IPS-18a (cell line): ENCODE measurements around the gene GAS2.
"Not testable (repeated sequence)": the region's sequence is repeated elsewhere in the genome, so short reads cannot be mapped to it uniquely, and the experiment has no call there.

ENCODE experiments used
- H3K27ac ChIP-seq: one replicate; pipeline ENCODE4 v1.5.1; 2013; ENCODE audit warnings: low read length
- H3K27me3 ChIP-seq: one replicate; pipeline ENCODE4 v1.6.1; 2013; ENCODE audit warnings: mild to moderate bottlenecking, low read length; ENCODE audit not compliant: control insufficient read depth, insufficient read depth
- H3K36me3 ChIP-seq: one replicate; pipeline ENCODE4 v1.6.1; 2013; ENCODE audit warnings: low read depth, low read length; ENCODE audit not compliant: control insufficient read depth
- H3K4me1 ChIP-seq: one replicate; pipeline ENCODE4 v1.6.1; 2013; ENCODE audit warnings: low read depth, low read length; ENCODE audit not compliant: control insufficient read depth
- H3K4me3 ChIP-seq: one replicate; pipeline ENCODE4 v1.5.1; 2013; ENCODE audit warnings: low read length
- H3K9ac ChIP-seq: one replicate; pipeline ENCODE4 v1.6.1; 2013; ENCODE audit warnings: mild to moderate bottlenecking, low read length, moderate library complexity
- H3K9me3 ChIP-seq: one replicate; pipeline ENCODE4 v1.6.1; 2013; ENCODE audit warnings: low read depth, low read length; ENCODE audit not compliant: control insufficient read depth

GAS2 gene

GRCh38 chr11:22652346-22652745 is 14.1 kb upstream of the GAS2 start:
- H3K4me3 ChIP-seq, H3K27me3 ChIP-seq, H3K27ac ChIP-seq, H3K9ac ChIP-seq, H3K36me3 ChIP-seq, H3K9me3 ChIP-seq, H3K4me1 ChIP-seq: not testable (repeated sequence)

DNA sequence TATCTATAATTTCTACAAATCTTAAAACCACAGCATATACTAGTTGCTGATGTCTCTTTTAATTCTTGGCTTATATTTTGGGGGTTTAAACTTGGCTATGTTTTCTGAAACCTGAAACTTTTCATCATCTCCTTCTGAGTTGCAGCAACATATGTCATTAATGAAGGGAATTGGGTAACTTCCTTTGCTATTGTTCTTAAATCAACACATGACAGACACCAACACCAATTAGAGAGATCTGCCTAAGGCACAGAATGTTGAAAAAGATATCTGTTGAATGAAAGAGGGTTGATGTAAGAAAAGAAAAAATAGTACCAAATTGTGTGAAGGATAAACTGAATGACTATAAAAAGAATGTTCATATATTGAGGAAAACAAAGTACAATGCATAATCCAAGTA is 10.3 kb upstream of the GAS2 start:
- H3K4me1 ChIP-seq, result peaks cover 10% of the 10 kb centered on the region
- no peak overlapping the region for H3K9ac ChIP-seq
- H3K4me3 ChIP-seq, result no peak overlapping the region
- H3K27ac ChIP-seq, result no peak overlapping the region
- H3K27me3 ChIP-seq, result no peaks in the 10 kb centered on the region
- H3K36me3 ChIP-seq, result no peaks in the 10 kb centered on the region
- H3K9me3 ChIP-seq, result no peaks in the 10 kb centered on the region

DNA sequence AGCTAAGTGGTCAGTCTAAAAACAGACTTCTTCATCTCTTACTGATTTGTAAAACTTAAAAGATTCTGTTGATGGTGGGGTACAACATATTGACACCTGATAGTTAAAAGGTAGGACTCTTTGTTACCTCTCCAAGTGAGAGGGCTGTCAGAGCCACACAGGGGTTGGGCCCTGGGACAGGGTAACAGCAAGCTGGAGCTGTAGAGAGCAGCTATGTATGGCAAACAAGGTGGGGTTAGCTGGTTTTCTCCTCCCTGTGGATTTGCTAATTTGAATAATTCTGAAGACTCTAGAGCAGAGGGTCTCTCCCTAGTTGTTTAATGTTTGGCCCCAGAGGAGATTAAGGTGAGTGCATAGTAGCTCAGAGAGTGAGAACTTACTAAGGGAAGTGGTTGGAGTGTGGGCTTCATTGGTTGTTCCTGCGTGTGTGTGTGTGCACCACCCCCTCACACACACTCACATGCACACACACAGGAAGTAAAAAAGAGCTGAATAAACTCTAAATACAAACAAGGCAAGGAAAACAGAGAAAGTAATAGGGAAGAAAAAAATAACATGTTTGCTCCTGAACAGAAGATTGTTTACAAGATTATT is 9.2 kb upstream of the GAS2 start:
- Histone ChIP-seq H3K9ac (no peak overlapping the region), H3K36me3 (no peaks in the 10 kb centered on the region), H3K27ac (no peak overlapping the region), H3K4me1 (peaks cover 10% of the 10 kb centered on the region), H3K27me3 (no peaks in the 10 kb centered on the region), H3K4me3 (no peak overlapping the region), H3K9me3 (no peaks in the 10 kb centered on the region)

DNA sequence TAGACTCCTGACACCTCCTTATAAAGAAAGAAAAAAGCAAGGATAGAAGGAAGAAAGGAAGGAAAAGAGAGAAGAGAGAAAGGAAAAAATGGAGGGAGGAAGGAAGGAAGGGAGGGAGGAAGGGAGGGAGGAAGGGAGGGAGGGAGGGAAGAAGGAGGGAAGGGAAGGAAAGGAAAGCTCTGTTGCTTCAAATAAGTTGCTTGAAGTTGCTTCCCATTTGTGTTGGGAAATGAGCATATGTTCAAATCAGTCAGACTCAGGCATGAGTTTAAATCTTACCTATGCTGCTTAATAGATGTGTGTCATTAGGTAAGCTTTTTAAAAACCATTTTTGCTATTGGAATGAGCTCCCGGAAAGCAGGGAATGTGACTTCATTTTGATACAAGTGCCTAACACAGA is 6.6 kb upstream of the GAS2 start:
- Histone ChIP-seq H3K4me3 (no peak overlapping the region), H3K9ac (no peak overlapping the region), H3K27ac (no peak overlapping the region), H3K9me3 (no peaks in the 10 kb centered on the region), H3K4me1 (peaks cover 10% of the 10 kb centered on the region), H3K36me3 (no peaks in the 10 kb centered on the region), H3K27me3 (no peaks in the 10 kb centered on the region)

- Histone ChIP-seq H3K27me3 (peaks cover 24% of the 10 kb centered on the region), H3K4me1 (peaks cover 15% of the 10 kb centered on the region), H3K36me3 (no peaks in the 10 kb centered on the region), H3K4me3 (peak overlapping the region; percentile 68), H3K9me3 (no peaks in the 10 kb centered on the region), H3K27ac (no peak overlapping the region), H3K9ac (peak overlapping the region; percentile 54)
Observed at GRCh38 chr11:22666688-22667439, 453 bp downstream of the GAS2 start.

DNA sequence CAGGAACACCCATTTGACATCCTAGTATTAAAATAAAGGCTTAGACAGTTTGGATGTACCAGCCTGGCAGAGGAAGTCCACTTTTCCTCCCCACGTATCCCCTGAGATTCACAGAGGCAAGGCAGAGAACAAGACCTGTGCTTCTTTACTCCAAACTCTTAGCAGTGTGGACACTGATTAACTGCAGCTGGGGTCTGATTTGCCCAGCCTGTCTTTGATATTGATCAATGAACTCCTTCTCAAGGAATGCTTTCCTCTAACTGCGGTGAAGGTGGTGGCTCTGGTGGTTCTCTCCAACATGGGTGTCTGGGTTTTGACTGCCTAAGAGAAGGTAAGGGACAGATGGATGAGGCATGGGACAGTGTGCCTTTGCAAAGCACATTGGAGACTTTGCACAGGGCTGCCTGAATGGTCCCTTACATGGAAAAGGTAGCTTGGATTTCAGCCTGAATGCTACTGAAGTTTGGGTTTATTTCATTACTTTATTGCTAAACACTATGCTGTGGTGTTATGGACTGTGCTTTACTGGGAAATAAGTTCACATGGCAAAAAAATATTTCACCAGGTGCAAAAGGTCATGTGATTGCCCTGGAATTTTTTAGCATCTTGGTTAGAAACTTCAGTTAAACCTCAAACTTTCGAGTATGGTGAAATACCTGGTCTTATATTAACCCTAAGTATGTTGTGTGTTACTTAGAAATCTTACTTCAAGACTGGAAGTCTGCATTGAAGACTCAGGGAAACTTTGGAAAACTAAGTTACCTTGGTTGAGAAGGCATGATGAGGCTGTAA is 1.8 kb downstream of the GAS2 start:
- no peaks in the 10 kb centered on the region for H3K9me3 ChIP-seq
- H3K36me3 ChIP-seq, result no peaks in the 10 kb centered on the region
- H3K27me3 ChIP-seq, result peaks cover 24% of the 10 kb centered on the region
- H3K4me1 ChIP-seq, result peaks cover 15% of the 10 kb centered on the region
- no peak overlapping the region for H3K9ac ChIP-seq
- no peak overlapping the region for H3K27ac ChIP-seq
- H3K4me3 ChIP-seq, result no peak overlapping the region

DNA sequence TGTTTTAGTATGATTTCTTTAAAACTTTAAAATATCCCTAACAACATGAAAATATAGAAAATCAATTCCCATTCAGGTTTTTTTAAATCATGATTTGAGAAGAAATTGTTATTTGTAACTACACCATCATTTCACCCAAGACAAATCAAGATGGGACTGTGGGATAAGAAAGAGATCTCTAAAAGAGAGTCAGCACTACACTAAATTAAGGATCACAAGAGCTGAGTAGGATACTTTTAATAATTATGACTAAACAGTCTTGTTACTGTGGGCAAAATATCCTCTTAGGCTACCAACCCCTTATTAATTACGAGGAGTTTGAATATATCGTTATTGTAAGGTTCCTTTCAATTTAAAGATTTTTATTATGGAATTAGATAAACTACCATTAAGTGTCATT is 3.0 kb downstream of the GAS2 start:
- Histone ChIP-seq H3K27ac (no peak overlapping the region), H3K9ac (no peak overlapping the region), H3K27me3 (peaks cover 24% of the 10 kb centered on the region)

DNA sequence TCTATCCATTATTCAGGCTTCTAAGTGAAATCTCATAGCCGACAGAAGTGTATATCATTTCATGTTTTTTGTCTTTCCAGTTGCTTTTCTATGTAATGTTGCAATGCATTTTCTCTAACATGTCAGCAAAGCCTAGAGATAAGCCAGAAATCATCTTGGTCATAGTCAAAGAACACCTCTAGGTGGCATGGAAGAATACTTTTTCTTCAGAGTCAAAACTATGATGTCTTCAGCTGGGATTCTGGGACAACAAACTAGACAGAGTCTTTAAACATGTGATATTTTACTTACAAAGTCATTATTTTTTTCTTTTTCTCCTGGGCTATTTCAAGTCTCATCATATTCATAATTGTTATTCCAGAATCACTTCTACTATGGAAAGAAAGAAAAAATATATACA is 4.4 kb downstream of the GAS2 start:
- H3K4me3 ChIP-seq, result no peak overlapping the region
- H3K27me3 ChIP-seq, result peaks cover 18% of the 10 kb centered on the region
- peaks cover 13% of the 10 kb centered on the region for H3K4me1 ChIP-seq
- no peak overlapping the region for H3K9ac ChIP-seq
- H3K27ac ChIP-seq, result no peak overlapping the region
- no peaks in the 10 kb centered on the region for H3K36me3 ChIP-seq
- no peaks in the 10 kb centered on the region for H3K9me3 ChIP-seq

More for the DNA sequence above, 3.0 kb downstream of the GAS2 start:
- H3K4me3 ChIP-seq, result no peak overlapping the region
- H3K9me3 ChIP-seq, result no peaks in the 10 kb centered on the region
- H3K36me3 ChIP-seq, result no peaks in the 10 kb centered on the region
- H3K4me1 ChIP-seq, result peaks cover 15% of the 10 kb centered on the region

DNA sequence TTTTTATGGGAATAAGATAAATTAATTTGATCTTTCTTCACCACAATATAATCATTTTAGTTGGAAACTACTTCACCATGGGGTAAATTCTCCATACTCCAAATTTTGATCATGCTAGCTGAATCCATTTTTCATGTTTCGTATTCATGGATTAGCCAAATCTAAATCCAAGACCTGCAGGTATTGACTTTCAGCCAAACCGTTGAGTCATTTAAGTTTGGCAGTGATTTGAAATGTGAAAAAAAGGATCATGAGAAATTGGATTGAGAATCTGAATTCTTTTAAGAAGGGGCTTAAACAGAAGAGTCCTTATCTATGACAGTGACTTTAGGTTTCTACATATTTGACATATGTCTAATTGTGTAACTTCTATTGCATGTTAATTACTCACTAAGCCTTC is 5.3 kb downstream of the GAS2 start:
- Histone ChIP-seq H3K4me3 (no peak overlapping the region), H3K27ac (no peak overlapping the region), H3K27me3 (peaks cover 11% of the 10 kb centered on the region)

DNA sequence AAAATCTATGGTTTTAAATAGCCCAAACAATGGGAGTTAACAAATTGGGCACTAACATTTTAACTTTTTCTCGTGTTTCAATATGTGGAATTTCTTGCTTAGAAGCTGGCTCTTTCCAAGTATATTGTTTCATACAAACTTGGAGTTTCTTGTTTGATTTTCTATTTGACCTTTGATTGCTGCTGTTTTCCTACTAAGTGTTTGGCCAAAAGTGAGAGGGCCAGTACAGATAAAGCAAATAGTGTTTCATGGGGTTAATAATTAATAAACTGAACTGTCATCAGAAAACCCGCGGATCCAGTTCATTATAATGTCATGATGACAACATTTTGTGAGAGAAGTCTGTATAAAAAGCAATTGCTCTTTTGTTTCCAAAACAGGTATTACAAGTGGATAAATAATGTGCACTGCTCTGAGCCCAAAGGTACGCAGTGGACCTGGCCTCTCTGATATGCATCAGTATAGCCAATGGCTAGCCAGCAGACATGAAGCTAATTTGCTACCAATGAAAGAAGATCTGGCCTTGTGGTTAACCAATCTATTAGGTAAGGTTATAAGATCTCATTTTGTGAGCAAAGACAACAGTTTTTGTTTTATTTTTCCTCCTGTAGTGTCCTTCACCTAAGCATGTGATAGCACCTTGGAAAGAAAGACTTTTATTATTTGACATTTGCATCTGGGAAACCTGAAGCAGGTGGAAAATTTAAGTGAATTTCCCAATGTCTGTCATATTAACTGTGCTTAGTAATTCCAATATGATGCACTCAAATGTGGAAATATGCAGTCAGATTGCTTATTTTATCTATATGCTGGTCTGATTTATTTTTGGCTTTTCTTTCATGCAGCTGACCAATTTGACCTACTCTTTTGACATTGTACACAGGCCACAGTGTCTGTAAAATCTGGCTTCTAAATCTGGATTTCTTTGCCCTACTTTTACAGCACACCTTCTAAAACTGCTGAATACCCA is 8.3 kb downstream of the GAS2 start:
- Histone ChIP-seq H3K4me3 (no peak overlapping the region), H3K27me3 (no peaks in the 10 kb centered on the region), H3K36me3 (no peaks in the 10 kb centered on the region), H3K9me3 (no peaks in the 10 kb centered on the region), H3K4me1 (no peaks in the 10 kb centered on the region), H3K27ac (no peak overlapping the region), H3K9ac (no peak overlapping the region)

More for the DNA sequence above, 5.3 kb downstream of the GAS2 start:
- H3K4me1 ChIP-seq, result peaks cover 8% of the 10 kb centered on the region
- H3K36me3 ChIP-seq, result no peaks in the 10 kb centered on the region
- H3K9ac ChIP-seq, result no peak overlapping the region
- no peaks in the 10 kb centered on the region for H3K9me3 ChIP-seq
